ENCODE data around the gene CUX1.
"Not testable (repeated sequence)": the region's sequence is repeated elsewhere in the genome, so short reads cannot be mapped to it uniquely, and the experiment has no call there.

CUX1 gene

DNA sequence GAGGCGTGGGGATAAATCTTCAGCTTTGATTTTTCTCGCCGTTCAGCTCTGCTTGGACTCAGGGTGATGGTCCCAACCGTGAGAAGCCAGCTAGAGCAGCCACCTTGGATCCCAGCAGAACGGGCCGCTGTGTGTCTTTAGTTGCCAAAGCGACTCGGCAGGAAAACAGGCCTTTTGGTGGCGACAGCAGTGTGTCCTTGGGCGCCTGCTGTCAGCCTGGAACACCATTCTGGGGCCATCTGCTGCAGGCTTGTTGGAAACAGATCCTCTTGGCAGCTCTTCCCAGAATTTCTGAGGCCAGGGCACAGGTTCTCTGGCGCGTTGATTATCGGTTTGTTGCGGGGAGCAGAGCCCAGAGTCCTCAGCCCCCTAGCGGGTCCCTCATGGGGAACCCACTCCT lies 97.6 kb downstream of the CUX1 start:
- DNase-seq (ENCODE audit: low read depth in 2 of 2, low spot score in 1 of 2), result no peak

DNA sequence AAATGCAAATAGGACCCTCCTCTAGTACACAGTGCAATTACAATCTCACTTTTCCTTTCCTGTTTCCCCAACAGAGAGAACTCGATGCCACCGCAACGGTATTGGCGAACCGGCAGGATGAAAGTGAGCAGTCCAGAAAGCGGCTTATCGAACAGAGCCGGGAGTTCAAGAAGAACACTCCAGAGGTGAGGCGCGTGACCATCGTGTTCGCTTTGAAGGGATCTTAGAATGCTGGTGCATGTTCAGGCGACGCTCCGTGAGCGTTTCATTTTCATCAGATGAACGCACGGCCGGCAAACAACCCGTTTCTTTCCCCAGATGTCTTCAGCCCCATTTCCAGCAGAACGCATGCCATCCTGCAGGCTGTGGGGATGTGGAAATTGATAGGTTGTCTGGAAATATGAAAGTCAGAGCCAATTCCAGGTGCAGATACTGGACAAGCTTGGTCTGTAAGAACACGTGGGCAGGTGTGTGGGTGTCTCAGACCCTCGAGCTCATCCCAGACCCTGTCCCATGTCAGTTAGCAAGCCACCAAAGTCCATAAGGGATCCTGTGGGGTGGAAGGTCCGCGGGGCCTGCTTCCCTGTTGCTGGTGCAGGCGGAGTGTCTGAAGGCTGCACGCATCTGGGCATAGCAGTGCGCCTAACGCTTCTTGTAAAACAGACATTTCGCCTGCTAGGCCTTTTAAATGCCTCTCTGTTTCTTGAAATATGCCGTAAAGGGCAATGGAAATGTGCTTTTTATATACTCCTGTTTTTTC lies 98.8 kb downstream of the CUX1 start:
- DNase-seq (ENCODE audit: low read depth in 2 of 2, low spot score in 1 of 2), result no peak

- no peak for DNase-seq (ENCODE audit: low read depth in 2 of 2, low spot score in 1 of 2)
Measured at GRCh38 chr7:101916876-101917275, 99.5 kb downstream of the CUX1 start.

DNA sequence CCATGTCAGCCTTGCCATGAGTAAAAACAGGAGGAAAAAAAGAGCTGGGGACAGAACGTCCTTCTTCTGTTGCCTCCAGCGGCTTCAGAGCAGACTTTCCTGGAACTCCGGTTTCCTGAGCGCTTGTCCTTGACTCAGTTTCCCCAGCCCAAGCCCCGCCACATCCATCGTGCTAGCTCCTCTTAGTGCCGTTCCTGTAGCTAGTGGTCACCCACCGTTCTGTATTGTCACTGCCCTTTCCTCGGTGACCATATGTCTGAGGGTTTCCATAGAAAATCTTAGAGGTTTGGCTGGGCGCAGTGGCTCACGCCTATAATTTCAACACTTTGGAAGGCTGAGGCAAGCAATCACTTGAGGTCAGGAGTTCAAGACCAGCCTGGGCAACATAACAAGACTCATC lies 100.1 kb downstream of the CUX1 start:
- DNase-seq (ENCODE audit: low read depth in 2 of 2, low spot score in 1 of 2), result no peak

GRCh38 chr7:101918426-101918825 lies 101.0 kb downstream of the CUX1 start:
- DNase-seq (ENCODE audit: low read depth in 2 of 2, low spot score in 1 of 2), result no peak

DNA sequence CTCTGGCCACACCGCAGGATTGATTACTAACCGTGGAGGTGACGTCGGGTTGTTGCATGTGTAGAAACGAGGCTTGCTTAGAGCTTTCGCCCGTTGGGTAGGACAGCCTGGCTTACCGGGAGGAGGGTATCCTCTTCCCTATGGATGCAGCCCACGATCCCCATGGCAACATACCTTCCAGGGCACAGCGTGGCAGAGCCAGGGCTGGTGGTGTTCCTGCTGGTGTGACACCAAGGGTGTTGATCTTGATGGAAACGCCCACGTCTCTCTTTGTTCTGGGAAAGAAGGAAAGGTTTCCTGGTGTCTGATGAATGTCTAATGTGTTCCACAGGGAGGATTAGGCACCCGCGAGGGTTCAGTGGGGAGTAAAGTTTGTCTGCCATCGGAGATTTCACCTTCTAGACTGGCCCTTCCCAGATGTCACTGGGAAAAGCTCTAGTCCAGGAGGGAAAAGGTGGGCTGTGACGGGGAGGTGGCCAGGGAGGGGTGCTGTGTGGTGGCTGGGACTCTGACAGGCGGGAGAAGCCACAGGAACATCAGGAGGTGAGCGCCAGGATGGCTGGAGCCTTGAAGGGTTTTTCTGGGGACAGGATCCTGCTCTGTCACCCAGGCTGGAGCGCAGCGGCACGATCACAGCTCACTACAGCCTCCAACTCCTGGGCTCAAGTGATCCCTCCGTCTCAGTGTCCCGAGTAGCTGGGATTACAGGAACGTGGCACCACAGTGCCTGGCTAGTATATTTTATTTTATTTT lies 102.1 kb downstream of the CUX1 start:
- DNase-seq (ENCODE audit: low read depth in 2 of 2, low spot score in 1 of 2), result no peak

- DNase-seq (ENCODE audit: low read depth in 2 of 2, low spot score in 1 of 2), result no peak
Measured at GRCh38 chr7:101921061-101921460, 103.6 kb downstream of the CUX1 start.

- DNase-seq (ENCODE audit: low read depth in 2 of 2, low spot score in 1 of 2), result not testable (repeated sequence)
Measured at GRCh38 chr7:101921546-101922489, 104.4 kb downstream of the CUX1 start.

GRCh38 chr7:101922631-101923601 lies 105.5 kb downstream of the CUX1 start:
- DNase-seq (ENCODE audit: low read depth in 2 of 2, low spot score in 1 of 2), result no peak

- DNase-seq (ENCODE audit: low read depth in 2 of 2, low spot score in 1 of 2), result no peak
Measured at GRCh38 chr7:101923602-101923985, 106.2 kb downstream of the CUX1 start.

DNA sequence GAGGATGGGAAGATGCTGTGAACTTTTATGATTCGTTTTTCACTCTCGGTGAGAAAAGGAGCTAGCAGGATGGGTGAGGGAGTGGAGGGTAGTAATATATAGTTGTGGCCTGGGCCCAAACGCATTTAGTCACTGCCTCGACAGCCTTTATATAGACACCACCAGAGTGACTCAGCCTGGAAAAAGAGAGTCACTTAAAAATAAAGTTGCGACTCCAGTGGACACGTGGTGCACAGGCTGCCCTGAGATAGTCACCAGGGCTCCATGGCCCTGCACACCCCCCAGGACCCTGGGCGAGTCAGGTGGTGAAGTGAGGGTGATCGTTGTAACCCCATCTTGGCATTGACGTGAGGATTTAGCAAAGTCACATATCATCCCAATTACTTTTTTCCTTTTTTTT lies 106.7 kb downstream of the CUX1 start:
- no peak for DNase-seq (ENCODE audit: low read depth in 2 of 2, low spot score in 1 of 2)

DNA sequence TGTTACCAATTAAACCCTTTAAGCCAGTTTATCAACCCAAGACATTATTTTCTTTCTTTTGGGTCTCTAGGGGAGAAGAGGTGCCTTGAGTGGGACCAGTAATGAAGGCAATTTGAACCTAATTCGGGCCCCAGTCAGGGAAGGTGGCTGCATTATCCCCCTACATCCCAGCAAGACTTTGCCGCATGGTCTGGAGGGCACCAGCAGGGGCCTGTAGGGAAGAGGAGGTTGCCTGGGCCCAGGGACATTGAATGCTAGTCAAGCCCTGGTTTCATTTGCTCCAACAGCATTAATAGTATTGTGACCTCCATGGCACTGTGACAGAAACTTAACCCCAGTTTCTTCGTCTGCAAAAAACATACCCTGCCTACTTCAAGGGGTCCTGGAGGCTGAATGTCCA lies 108.8 kb downstream of the CUX1 start:
- no peak for DNase-seq (ENCODE audit: low read depth in 2 of 2, low spot score in 1 of 2)

DNA sequence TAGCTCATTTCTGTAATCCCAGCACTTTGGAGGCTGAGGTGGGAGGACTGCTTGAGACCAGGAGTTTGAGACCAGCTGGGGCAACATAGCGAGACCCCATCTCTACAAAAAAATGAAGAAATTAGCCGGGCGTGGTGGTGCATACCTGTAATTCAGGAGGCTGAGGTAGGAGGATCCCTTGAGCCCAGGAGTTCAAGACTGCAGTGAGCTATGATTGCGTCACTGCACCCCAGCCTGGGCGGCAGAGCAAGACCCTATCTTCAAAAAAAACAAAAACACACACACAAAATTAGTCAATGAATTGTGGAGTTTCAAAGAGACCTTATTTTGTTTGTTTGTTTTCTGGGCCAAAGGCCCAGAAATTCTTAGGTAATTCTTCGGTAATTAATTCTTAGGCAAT lies 110.0 kb downstream of the CUX1 start:
- no peak for DNase-seq (ENCODE audit: low read depth in 2 of 2, low spot score in 1 of 2)

- DNase-seq (ENCODE audit: low read depth in 2 of 2, low spot score in 1 of 2), result no peak
Measured at GRCh38 chr7:101927802-101928201, 110.4 kb downstream of the CUX1 start.

DNA sequence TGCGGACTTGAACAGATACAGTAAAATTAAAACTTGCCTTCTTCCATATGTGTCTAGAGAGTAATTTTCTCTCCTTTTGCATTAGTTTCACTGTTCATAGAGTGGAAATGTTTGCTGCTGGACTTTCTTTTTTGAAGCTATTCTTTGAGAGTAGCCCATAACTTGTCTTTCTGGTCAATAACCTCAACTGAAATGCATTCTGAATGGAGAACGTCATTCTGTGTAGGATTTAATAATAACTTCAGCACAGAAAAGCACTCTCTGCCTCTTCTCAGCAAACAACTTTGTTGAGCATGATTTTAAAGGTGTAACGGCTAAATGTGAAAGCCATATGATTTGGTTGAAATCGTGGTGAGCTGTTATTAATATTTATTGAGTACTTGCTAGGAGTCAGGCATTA lies 111.8 kb downstream of the CUX1 start:
- no peak for DNase-seq (ENCODE audit: low read depth in 2 of 2, low spot score in 1 of 2)

- DNase-seq (ENCODE audit: low read depth in 2 of 2, low spot score in 1 of 2), result not testable (repeated sequence)
Measured at GRCh38 chr7:101929911-101930310, 112.5 kb downstream of the CUX1 start.

GRCh38 chr7:101932083-101932482 lies 114.7 kb downstream of the CUX1 start:
- DNase-seq (ENCODE audit: low read depth in 2 of 2, low spot score in 1 of 2), result no peak

DNA sequence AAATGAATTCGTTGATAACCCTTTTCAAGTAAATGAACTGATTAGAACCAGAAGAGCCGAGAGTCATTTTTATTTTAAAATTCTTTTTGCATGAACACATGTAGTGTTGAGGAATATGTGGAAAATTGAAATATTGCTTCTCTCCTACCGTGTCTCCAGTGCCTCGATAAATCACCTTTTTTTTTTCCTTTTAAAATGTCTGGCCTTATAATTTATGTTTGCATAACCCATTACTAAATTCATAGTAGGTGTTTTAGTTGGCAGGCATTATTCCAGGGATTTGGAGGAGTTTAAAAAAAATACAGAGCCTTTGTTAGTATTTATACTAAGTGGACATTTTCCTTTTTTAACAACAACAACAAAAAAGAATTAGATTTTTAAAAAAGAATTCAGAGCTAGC lies 115.6 kb downstream of the CUX1 start:
- no peak for DNase-seq (ENCODE audit: low read depth in 2 of 2, low spot score in 1 of 2)

- no peak for DNase-seq (ENCODE audit: low read depth in 2 of 2, low spot score in 1 of 2)
Measured at GRCh38 chr7:101933688-101934121, 116.3 kb downstream of the CUX1 start.

DNA sequence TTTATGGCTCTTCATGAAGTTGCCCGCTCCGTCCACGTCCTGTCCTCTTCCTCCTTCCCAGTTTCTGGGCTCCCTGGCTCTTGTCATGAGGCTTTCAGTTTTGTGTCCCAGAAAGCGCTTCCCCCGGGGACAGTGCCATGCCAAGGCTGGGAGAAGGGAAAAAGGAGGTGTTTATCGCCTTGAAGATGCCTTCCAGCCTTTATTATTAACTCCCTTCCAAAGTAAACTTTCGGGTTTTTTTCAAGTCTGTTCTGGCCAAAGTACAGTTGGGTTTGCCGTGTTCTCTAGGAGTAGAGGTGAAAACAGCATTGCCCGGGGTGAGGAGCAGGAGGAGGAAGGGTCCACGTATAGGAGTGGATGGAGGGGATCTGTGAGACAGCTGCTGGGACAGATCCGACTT lies 117.2 kb downstream of the CUX1 start:
- DNase-seq (ENCODE audit: low read depth in 2 of 2, low spot score in 1 of 2), result no peak

Data from stimulated activated CD8-positive, alpha-beta memory T cell treated with anti-CD3 and anti-CD28 coated beads, Interleukin-4, amount 100 ng/mL, for 1 hour (primary cell).